H1 (cell line): ENCODE measurements around the gene FKBP6. TPM values are rescaled to one million over a fixed set of nuclear protein-coding genes. Genes with fewer than 3 reads are reported as not detected.

ENCODE experiments used
- RNF2 ChIP-seq: fragments of 200-900, 300-1000 bp; sonication (generic); IDR thresholded peaks from 2 replicates; pipeline ENCODE4 v1.7.1; 2016; ENCODE audit warnings: borderline replicate concordance, low read depth, mild to moderate bottlenecking, antibody characterized with exemption, low read length; ENCODE audit not compliant: poor library complexity, severe bottlenecking; ENCODE audit errors: missing control alignments
- polyA plus RNA-seq, 7 experiments: library from polyadenylated mRNA; depleted of rRNA in 3 of 7; stranded (reverse) in 5 of 7; unstranded in 2 of 7; fragments of >200 nt in 5 of 7; fragments of 200-250 nt in 2 of 7; gene quantifications; 1 replicate in 5 of 7; 2 replicates in 1 of 7; 4 replicates in 1 of 7; pipeline versions ENCODE4 v1.2.1 to v1.2.3, GENCODE V29; 2011 to 2013; ENCODE audit warnings: missing spikeins in 2 of 7, mixed read lengths in 2 of 7
- total RNA-seq: library from RNA; stranded (reverse); fragmentation: NEBNext Ultra II Directional; extraction: Animal tissue kit (Norgen Biotek cat#: 25700); gene quantifications from 2 replicates; pipeline ENCODE4 v1.2.1, GENCODE V29; 2021

FKBP6 gene
- total and polyA plus RNA-seq, 2 of the 8 experiments (the other 6 are each of a cell fraction or from before 2014, with no cell fraction given): 0.14 to 0.19 TPM

DNA sequence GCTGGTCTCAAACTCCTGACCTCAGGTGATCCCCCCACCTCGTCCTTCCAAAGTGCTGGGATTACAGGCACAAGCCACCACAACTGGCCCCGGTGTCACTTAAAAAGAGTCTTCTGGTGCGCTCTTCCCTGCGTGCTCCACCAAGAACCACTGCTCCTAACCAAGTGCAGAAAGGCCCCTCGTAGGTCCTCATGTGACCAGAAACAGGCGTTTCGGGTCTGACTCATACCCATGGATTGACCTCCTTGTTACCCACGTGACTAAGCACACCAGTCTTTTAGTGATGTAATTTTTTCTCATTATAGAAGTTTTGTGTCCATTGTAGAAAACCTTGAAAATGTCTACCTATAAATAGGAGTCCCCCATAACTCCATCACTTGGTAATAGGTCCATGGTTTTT lies 13.9 kb downstream of the FKBP6 start (continued):
- no peak for TF ChIP-seq RNF2
- TF ChIP-seq, all 59 proteins: peak for 0
